ENCODE data around the gene MAST3. TPM values are rescaled to one million over a fixed set of nuclear protein-coding genes. Genes with fewer than 3 reads are reported as not detected.
A peak's percentile ranks its signal among the peaks of the same experiment; 100 is the strongest.
"Not testable (repeated sequence)": the region's sequence is repeated elsewhere in the genome, so short reads cannot be mapped to it uniquely, and the experiment has no call there.

Gene MAST3
- total RNA-seq, 1 donor from 2014 or later = 3.2 TPM

DNA sequence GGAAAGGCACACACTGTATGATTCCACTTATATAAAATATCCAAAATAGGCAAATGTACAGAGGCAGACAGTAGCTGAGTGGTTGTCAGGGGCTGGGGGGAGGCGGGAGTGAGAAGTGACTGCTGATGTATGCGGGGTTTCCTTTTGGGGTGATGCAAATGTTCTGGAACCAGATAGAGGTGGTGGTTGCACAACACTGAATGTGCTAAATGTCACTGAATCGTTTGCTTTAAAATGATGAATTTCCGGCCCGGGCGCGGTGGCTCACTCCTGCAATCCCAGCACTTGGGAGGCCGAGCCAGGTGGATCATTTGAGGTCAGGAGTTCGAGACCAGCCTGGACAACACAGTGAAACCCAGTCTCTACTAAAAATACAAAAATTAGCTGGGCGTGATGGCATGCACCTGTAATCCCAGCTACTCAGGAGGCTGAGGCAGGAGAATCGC is 8.5 kb upstream of the MAST3 start:
- peak; percentile 35 for ATAC-seq

DNA sequence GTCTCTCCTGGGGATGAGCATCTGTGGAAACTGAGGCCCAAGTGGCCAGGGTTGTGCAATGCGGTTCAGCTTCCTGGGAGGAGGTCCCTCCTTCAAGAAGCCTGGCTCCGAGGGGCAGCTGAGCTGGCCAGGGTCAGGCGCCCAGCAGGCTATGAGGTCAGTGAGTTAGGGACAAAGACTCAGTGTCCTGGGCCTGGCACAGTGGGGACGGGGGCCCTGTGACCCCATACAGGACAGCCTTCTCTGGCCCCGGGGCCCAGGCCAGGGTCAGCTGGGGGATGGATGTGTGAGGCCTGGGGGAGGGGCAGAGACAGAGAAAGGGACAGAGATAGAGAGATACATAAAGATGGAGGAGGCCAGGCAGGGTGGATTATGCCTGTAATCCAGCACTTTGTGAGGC is 7.9 kb upstream of the MAST3 start:
- peak; percentile 14 for ATAC-seq

DNA sequence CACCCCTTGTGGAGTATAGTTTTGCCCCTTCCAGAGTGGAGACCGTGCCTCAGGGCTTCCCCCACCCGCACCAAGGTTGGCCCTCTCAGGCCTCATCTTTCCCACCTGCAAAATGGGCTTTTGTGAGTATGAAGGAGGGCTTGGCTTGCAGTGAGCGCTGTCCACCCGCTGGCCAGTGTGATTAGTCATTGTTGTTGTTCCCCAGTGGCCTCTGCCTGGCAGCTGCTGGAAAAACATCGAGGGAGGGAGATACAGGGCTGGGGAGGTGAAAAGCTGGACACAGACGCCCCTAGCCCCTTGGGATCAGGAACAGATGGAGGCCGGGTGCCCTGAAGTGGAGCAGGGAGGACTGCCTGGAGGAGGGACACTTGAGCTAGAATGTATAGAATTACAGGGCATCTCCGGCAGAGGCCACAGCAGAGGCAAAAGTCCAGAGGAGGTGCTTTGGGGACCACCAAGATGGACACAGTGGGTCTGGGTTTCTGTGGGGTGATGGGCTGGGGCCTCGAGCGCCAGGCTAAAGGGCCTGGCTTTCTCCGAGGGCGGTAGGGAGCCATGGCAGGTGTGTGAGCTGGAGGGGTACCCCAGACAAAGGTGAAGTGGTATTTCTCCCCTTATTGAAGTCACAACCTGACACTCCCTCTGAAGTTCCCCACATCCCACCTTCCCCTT is 6.9 kb upstream of the MAST3 start:
- ATAC-seq = peak; percentile 14

DNA sequence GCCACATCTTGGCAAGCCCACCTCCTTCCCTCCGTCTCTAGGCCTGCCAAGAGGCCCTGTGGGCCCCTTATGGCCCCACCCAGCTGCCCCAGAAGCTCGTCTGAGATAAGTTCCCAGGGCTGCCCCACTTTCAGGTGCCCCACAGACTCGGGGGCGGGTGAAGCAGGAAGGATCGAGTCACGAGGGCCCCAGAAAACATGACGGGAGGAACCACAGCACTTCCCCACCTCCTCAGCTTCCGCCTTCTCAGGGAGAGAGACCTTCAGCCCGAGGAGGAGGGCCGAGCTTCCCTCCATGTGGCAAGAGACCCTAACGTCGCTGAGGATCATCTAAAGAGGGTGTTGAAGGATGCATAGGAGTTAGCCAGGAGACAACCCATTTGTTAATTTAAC is 6.4 kb upstream of the MAST3 start:
- ATAC-seq = peak; percentile 38

DNA sequence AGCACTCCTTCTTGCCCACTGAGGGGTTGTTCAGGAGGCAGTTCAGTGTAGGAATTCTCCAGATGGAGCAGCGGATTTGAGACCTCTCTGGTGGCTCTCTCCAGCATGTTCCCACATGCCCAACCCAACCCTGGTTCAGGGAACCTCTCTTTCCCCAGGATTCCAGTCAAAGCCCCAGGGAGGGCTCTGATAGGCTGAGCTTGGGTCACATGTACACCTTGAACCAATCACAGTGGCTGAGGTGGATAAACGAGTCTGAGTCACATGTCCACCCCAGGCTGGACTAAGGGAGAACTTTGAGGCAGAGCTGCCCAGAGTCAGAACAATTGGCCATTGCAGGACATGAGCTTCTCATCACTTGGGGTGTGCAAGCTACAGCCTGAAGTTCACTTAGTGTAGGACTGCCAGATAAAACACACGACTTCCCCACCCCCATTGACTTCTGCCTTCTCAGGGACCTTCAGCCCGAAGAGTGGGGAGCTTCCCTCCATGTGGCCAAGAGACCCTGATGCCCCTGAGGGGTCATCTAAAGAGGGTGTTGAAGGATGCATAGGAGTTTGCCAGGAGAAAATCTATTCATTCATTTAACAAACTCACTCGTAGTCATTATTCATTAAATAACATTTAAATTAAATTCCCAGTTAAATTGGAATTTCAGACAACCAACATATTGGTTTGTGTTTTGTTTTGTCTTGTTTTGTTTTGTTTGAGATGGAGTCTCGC is 4.0 kb upstream of the MAST3 start:
- peak; percentile 27 for ATAC-seq

DNA sequence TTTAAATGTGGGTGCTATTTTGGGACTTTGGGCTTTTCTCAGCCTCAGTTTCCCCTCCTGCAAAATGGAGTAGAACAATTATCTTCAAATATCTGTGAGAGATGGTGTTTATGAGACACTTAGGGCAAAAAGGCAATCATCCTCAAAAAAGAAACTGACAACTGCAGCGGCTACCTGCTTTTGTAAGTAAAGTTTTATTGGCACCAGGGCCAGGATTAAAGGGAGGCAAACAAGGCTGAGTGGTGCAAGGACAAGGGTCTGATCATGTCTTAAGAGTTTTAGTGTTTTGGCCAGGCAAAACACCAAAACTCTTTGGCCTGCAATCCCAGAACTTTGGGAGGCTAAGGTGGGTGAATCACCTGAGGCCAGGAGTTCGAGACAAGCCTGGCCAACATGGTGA is 1.3 kb upstream of the MAST3 start:
- ATAC-seq = no peak

DNA sequence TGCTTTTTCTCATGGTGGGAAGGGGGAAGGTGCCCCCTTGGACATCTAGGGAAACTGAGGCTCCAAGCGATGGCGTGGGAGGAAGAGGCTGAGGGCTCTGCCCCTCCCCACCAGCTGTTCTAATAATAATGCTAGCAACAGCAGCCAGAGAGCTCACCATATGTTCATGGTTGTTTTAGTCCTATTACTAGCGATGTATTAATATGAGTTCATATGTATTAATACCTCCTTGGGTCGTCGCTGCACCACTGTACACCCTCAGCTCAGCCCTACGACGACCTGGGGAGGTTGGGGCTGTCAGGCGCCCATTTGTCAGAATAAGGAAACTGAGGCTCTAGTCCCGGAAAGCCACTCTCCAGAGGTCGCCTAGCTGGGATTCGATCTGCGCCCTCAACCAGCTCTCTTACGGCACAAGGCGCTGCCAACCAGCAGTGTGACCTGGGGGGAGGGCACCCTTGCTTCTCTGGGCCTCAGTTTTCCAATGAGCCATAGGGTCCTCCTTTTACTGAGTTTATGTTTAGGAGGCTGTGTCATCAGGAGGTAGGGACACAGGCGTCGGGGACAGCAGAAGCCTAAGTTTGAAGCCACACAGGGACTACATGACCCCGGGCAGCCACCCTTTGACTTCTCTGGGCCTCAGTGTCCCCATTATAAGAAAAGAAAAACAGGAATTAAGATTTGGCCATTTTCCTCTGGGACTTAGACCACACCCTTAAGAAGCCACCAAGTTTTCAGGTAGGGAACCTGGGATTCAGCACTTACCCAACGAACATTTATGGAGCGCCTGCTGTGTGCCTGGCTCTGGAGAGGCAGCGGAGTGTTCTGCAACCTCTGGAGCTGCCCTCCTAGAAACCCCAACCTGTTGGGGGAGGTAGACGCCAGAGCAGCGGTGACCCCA is 664 bp downstream of the MAST3 start:
- no peak for ATAC-seq

DNA sequence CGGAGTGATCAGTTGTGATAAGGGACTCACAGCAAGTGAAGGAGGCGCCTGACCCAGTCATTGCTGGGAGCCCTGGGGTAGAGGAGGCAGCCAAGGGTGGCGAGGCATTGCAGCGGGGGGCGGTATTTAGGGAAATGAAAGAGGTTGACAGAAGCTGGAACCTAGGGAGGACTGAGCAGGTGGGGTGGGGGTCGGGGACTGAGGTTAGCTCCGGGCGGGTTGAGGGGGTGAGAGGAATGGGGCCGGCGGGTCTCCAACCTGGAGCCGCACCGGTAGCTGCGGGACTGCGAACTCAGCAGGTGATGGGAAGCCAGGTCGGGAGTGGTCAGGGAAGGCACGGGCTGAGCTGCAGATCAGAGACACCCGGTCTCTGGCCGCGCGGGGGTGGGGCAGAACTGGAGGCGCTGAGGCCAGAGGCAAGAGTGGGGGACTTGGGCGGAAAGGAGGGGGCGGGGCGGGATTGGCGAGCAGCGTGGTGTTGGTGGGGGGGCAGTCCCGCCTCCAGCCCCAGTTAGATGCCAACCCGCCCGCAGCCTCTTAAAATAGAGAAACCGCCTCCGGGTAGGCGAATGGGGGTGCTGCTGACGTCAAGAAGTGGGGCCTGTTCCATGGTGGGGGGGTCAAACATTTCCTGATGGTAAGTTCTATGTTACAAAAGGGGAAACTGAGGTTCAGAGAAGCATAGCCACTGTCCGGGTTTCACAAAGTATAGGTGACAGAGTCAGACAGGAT is 1.5 kb downstream of the MAST3 start:
- peak; percentile 41 for ATAC-seq

DNA sequence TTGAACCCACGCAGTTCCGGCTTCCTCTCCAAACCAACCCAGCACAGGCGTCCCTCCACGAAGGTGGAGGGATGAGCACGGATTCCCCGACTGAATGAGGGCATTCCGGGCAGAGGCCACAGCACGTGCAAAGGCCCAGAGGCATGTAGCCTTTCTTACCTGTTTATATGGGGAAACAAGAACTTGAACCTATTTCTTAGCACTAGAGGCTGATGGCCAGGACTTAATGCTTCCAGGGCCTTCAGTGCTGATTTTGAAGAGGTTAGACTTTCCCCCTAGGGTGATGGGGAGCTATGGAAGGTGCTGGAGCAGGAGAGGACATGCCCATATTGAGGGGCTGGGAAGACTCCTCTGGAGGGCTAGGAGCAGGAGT is 2.0 kb downstream of the MAST3 start:
- ATAC-seq = no peak

DNA sequence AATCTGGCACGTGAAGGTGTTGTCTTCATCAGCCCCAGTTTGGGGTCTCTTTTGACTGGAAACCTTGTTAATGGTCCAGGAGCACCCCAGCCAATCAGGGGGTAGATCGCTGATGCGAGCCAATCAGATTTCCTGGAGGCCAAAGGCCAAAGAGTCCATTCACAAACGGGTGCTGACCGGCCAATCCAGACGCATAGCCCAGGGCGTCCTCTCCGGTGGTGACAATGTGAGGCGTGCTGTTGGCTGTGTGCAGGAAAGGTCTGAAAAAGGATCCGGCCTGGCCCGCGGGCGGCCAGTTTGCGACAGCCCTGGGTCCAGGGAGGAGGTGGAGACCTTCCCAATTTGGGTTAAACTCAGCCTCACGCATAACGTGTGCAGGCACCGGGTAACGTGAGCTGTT is 3.1 kb downstream of the MAST3 start:
- no peak for ATAC-seq

DNA sequence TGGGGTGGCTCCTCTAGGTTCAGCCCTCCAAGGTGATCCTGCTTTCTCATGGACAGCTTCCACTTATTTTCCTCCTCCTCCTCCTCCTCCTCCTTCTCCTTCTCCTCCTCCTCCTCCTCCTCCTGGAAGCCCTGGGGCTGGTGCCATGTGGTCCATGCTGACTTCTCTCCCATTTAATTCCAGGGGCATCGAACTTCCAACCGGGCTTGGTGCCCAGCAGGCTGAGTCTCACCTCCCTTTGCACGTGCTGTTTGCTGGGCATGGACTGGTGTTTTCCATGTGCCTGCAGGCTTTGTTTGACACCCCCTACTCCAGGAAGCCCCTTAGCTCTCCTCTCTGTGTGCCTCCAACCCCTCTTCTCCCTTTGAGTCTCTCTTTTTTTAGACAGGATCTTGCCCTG is 3.7 kb downstream of the MAST3 start:
- no peak for ATAC-seq

DNA sequence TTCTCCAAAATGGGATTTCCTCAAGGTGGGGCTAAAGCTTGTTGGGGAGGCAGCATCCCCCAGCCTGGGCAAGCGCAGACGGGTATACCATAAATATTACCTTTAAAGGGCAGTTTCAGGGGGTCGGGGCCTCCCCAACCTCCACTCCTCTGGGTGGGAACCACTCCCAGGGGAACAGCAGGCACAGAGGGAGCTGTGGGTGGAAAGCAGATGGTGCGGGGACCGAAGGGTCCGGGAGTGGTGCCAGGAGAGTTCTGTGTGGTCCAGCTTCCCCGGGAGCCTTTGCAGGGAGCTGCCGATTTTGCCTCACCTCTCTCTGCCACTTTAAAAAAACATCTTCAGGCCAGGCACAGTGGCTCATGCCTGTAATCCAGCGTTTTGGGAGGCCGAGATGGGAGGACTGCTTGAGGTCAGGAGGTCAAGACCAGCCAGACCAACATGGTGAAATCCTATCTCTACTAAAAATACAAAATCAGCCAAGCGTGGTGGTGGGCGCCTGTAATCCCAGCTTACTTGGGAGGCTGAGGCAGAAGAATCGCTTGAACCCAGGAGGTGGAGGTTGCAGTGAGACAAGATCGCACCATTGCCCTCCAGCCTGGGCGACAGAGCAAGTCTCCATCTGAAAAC is 5.5 kb downstream of the MAST3 start:
- ATAC-seq = no peak

DNA sequence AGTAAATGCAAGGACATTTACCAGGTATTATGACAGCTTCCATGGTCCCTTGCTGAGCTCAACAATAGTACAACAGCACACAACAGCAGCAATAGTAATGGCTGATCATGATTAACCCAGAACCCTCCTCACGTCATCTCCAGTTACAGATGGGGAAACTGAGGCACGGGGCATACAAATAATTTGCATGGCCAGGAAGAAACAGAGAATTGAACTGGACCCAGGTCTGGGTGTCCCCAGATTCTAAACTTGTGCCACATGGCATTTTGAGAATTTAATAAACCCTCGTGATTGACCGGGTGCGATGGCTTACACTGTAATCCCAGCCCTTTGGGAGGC is 7.2 kb downstream of the MAST3 start:
- no peak for ATAC-seq

DNA sequence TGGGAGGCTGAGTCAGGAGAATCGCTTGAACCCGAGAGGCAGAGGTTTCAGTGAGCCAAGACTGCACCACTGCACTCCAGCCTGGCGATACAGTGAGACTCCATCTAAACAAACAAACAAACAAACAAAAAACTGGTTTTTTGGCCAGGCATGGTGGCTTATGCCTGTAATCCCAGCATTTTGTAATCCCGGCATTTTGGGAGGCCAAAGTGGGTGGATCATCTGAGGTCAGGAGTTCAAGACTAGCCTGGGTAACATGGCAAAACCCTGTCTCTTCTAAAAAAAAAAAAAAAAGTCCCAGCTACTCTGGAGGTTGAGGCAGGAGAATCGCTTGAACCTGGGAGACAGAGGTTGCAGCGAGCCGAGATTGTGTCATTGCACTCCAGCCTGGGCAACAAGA is 7.7 kb downstream of the MAST3 start:
- ATAC-seq = not testable (repeated sequence)

DNA sequence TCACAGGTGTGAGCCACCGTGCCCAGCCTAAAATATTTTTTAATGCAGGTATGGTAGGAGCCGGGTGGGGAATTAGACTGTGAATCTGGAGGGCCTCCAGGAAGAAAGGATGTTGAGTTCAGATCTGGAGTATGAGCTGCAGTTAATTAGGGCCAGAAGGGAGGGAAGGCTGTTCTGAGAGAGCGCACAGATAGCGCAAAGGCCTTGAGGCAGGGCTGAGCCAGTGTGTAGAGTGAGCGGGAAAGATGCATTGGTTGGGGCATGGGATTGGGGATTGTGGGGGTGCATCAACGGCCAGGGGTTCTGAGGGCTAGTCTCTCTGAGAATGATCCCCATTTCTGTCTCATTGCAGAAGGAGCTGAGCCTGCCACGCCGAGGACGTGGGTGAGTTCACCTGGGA is 9.7 kb downstream of the MAST3 start:
- no peak for ATAC-seq

DNA sequence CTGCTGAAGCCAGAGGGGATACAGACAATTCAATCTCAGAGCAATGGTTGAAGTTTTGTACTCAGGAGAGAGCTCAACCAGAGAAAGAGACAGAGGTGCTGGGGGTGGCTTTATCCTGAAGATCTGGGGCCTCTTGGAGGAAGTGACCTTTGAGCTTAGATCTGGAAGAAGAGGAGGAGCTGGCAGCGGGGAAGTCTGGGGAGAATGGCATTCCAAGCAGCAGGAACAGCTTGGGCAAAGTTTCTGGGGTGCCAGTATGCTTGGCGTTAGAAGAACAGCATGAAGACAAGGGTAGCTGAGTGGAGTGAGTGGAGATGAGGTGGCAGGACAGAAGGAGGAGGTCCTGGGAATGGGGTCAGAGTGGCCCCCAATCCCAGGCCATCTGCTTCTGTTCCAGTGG is 11.3 kb downstream of the MAST3 start:
- no peak for ATAC-seq

DNA sequence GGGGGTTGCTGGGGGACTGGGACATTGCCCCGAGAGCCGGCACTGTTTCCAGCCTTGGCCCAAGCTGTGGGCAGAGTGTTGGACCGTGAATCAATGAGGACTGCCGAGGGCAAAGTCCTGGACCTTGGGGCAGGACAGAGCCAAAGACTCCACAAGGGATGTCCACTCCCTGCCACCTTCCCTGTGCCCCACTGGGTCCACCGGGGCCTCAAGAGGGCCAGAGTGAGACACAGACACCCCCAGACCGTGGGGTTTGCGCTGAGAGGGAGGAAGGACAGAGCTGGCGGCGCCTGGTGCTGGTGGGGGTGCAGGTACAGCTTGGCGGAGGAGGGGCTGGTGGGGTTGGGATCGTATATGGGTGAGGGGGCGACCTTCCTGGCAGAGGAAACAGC is 11.8 kb downstream of the MAST3 start:
- peak; percentile 14 for ATAC-seq

DNA sequence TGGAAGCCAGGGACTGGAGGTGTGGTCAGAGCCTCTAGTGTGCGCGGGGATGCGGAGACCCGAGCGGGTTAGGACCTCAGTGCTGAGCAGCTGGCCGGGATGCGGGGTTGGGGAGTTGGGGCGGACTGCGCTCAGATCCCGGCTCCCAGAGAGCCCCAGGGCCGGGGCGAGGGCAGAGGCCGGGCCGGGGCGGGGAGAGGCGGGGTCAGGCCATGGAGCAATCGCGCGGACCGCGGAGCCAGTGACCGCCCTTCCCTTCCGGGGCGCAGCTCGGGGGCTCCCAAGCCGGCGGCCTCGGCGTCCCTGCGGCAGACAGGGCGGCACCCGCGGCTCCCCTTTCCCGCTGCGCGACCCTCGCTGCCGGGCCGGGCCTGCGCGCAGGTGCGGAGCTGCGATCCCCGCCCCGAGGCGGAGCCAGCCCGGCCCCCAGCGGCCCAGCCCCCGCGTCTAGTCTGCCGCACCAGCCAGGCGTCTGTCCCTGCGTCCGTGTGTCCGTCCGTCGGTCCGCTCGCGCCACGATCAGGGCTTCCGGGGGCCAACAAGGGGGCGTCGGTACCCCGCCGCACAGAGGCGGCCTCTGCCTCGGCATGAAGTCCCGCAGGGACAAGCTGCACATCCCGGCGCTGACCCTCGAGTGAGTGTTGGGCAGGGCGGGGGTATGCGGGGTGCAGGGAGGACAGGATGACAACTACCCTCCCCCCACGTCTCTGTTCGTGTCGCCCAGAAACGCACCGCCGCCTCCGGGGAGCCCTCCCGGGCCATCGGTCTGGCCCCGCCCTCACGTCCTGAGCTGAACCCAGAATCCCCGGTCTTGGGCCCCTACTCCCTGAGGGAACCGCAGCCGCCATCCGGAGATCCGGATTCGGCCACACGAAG is 12.4 kb downstream of the MAST3 start:
- peak; percentile 51 for ATAC-seq

DNA sequence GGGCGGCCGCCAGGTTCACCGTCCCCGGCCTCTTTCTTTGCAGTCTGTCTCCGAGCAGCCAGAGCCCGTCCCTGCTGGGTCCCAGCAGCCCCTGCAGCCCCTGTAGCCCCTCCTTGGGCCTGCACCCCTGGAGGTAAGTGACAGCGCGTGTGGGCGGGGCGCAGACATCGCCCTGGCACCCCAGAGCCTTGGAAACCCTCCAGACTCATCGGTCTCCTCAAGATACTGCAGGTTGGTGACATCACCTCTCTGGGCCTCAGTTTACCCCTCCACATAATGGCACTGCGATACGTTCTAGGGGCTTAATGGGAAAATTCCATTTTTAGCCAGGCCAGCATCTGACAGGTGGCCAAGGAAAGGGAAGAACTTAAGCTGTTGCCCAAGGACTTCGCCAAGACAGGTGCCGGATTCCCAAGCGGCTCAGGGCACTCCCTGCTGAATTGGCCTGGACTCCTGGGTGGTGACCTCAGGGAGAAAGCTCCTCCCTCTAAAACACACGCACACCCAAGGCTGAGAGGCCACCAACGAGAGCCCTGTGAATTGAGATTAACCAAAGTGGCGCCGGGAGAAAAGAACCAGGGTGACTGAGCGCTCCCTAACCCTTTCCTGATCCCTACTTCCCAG is 13.1 kb downstream of the MAST3 start:
- ATAC-seq = no peak

DNA sequence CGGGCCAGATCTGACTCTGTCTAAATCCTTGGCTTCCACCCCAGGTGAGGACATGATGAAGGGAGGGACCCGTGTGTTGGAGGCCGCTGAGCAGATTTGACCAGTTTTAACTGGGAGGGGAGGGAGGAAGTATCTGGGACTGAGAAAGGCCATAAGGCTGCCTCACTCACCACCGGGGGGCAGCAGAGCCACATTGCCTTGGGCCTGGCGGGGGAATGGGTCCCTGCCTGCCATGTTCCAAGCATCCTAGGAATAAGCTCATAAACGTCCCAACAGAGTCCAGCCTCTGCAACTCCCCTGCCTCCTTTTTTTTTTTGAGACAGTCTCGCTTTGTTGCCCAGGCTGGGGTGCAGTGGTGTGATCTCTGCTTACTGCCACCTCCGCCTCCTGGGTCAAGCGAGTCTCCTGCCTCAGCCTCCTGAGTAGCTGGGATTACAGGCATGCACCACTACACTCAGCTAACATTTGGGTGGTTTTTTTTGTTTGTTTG is 15.5 kb downstream of the MAST3 start:
- ATAC-seq = peak; percentile 75

DNA sequence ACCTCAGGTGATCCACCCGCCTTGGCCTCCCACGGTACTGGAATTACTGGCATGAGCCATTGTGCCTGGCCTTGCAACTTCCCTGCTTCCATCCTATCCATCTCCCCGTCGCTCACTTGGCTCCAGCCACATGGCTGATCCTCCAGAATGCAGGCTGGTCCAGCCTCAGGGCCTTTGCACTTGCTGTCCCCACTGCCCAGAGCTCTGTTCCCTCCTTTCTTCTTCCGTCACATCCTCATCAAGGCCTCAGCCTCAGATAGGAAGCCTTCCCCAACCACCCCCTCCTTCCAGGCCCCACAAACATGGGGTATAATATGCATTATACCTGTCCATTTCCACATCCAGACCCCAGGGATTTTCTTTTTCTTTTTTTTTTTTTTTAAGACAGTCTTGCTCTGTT is 16.2 kb downstream of the MAST3 start:
- ATAC-seq = no peak
